Fibroblast of pulmonary artery (primary cell): ENCODE data around the gene DIAPH3.

Source experiments
- DNase-seq: peaks from one replicate; pipeline ENCODE4 v3.0.0-alpha.2; 2010; ENCODE audit warnings: low read depth
- H3K4me3 ChIP-seq: replicated peaks from 2 replicates; pipeline ENCODE4 v1.5.1; 2011; ENCODE audit warnings: low read depth, mild to moderate bottlenecking, control low read depth, low read length, moderate library complexity
- CTCF ChIP-seq: IDR thresholded peaks from 2 replicates; pipeline ENCODE4 v1.5.1; 2011; ENCODE audit warnings: mild to moderate bottlenecking, control low read depth, low read length, inconsistent platforms; ENCODE audit errors: missing control alignments

Gene DIAPH3

GRCh38 chr13:59696271-59696670, 467.5 kb downstream of the DIAPH3 start:
- no peak for DNase-seq
- no peak overlapping the region for H3K4me3 ChIP-seq
- no peak for TF ChIP-seq CTCF

- H3K4me3 ChIP-seq: no peak overlapping the region
- TF ChIP-seq CTCF: no peak
- DNase-seq: no peak
Measured at GRCh38 chr13:59691501-59692066, 472.1 kb downstream of the DIAPH3 start.

GRCh38 chr13:59690857-59691500, 472.7 kb downstream of the DIAPH3 start:
- H3K4me3 ChIP-seq: no peak overlapping the region
- no peak for TF ChIP-seq CTCF
- DNase-seq: no peak

GRCh38 chr13:59689057-59689456, 474.7 kb downstream of the DIAPH3 start:
- no peak for DNase-seq
- TF ChIP-seq CTCF: no peak
- no peak overlapping the region for H3K4me3 ChIP-seq

- no peak for TF ChIP-seq CTCF
- DNase-seq: no peak
- H3K4me3 ChIP-seq: no peak overlapping the region
Measured at GRCh38 chr13:59686798-59687394, 476.8 kb downstream of the DIAPH3 start.

- no peak for DNase-seq
- TF ChIP-seq CTCF: no peak
Measured at GRCh38 chr13:59684105-59684504, 479.6 kb downstream of the DIAPH3 start.

More at GRCh38 chr13:59684105-59684504, 479.6 kb downstream of the DIAPH3 start:
- no peak overlapping the region for H3K4me3 ChIP-seq
